Fibroblast of lung (primary cell): ENCODE results near the gene TSPO. TPM values are rescaled to one million over a fixed set of nuclear protein-coding genes. Genes with fewer than 3 reads are reported as not detected.

Experiments
- DNase-seq, 2 donors: peaks; one replicate each; pipeline versions ENCODE4 v3.0.0 to v3.0.0-alpha.2; 2010; ENCODE audit warnings: low read depth in 2 of 2
- H2AFZ ChIP-seq: 2 replicates; pipeline ENCODE4 v1.5.1; 2012; ENCODE audit warnings: low read length, control low read depth, inconsistent platforms
- H3K27ac ChIP-seq: 2 replicates; pipeline ENCODE4 v1.5.1; 2011; ENCODE audit warnings: low read length, control low read depth; ENCODE audit not compliant: insufficient read depth
- H3K27me3 ChIP-seq: 2 replicates; pipeline ENCODE4 v1.5.1; 2011; ENCODE audit warnings: mild to moderate bottlenecking, low read length; ENCODE audit not compliant: control insufficient read depth, insufficient read depth
- H3K36me3 ChIP-seq: 2 replicates; pipeline ENCODE4 v1.5.1; 2011; ENCODE audit warnings: low read length; ENCODE audit not compliant: control insufficient read depth, insufficient read depth
- H3K4me1 ChIP-seq: 2 replicates; pipeline ENCODE4 v1.5.1; 2011; ENCODE audit warnings: low read length; ENCODE audit not compliant: control insufficient read depth, insufficient read depth; ENCODE audit errors: extremely low read depth
- H3K4me2 ChIP-seq: 2 replicates; pipeline ENCODE4 v1.5.1; 2011; ENCODE audit warnings: low read length, control low read depth; ENCODE audit not compliant: insufficient read depth; ENCODE audit errors: extremely low read depth
- H3K4me3 ChIP-seq, 4 experiments: fragments of 200-600 bp in 1 of 4; sonication (generic) in 1 of 4; replicated peaks in 1 of 4; 2 replicates each; pipeline ENCODE4 v1.5.1; 2011 to 2016; ENCODE audit warnings: low read length in 4 of 4, low read depth in 3 of 4, mild to moderate bottlenecking in 3 of 4, control low read depth in 2 of 4, inconsistent platforms in 1 of 4, mixed read lengths in 1 of 4; ENCODE audit not compliant: insufficient read depth in 1 of 4; ENCODE audit errors: control extremely low read depth in 1 of 4
- H3K79me2 ChIP-seq: 2 replicates; pipeline ENCODE4 v1.5.1; 2012; ENCODE audit warnings: mild to moderate bottlenecking, low read length, inconsistent platforms; ENCODE audit not compliant: control insufficient read depth, insufficient read depth
- H3K9ac ChIP-seq: 2 replicates; pipeline ENCODE4 v1.5.1; 2011; ENCODE audit warnings: mild to moderate bottlenecking, low read length, control low read depth; ENCODE audit not compliant: insufficient read depth
- H3K9me3 ChIP-seq: 2 replicates; pipeline ENCODE4 v1.5.1; 2012; ENCODE audit warnings: low read depth, low read length; ENCODE audit not compliant: control insufficient read depth, insufficient read depth
- H4K20me1 ChIP-seq: 2 replicates; pipeline ENCODE4 v1.5.1; 2011; ENCODE audit warnings: low read length; ENCODE audit not compliant: control insufficient read depth, insufficient read depth; ENCODE audit errors: extremely low read depth
- CTCF ChIP-seq, 2 donors: IDR thresholded peaks in 1 of 2; conservative IDR thresholded peaks in 1 of 2; 1 replicate in 1 of 2; 2 replicates in 1 of 2; pipeline ENCODE4 v1.5.1; 2011 to 2012; ENCODE audit warnings: low read length in 2 of 2, control low read depth in 1 of 2, inconsistent platforms in 1 of 2, low read depth in 1 of 2, mild to moderate bottlenecking in 1 of 2
- EZH2 ChIP-seq: IDR thresholded peaks from 2 replicates; pipeline ENCODE4 v1.5.1; 2012; ENCODE audit warnings: low read length, control low read depth, mild to moderate bottlenecking; ENCODE audit errors: missing control alignments
- polyA plus RNA-seq, 2 donors: library from polyadenylated mRNA; depleted of rRNA in 1 of 2; stranded (reverse) in 1 of 2; unstranded in 1 of 2; fragments of >200 nt; gene quantifications; 2 replicates each; pipeline ENCODE4 v1.2.1, GENCODE V29; 2011 to 2012; ENCODE audit warnings: missing spikeins in 1 of 2
- total RNA-seq: library from RNA; depleted of rRNA; stranded (reverse); fragments of >200 nt; gene quantifications from 2 replicates; pipeline ENCODE4 v1.2.1, GENCODE V29; 2014

Gene TSPO
- total and polyA plus RNA-seq, 2 donors (not counting 1 experiment from before 2014, with no cell fraction given): 47.5 to 243 TPM

GRCh38 chr22:43160497-43161126 is 9.3 kb downstream of the TSPO start:
- TF ChIP-seq CTCF (conservative IDR thresholded peaks at IDR 0.05 in 1 of 2, IDR thresholded peaks at IDR 0.05 in 1 of 2; ENCODE audit: low read depth in 1 of 2, low read length in 2 of 2): no peak
- no peak for TF ChIP-seq EZH2
- peaks cover 12% of the 10 kb centered on the region for H3K4me1 ChIP-seq
- H3K4me2 ChIP-seq: no peak overlapping the region
- peaks cover 11% of the 10 kb centered on the region for H3K79me2 ChIP-seq
- DNase-seq: no peak
- H3K36me3 ChIP-seq: peaks cover 6% of the 10 kb centered on the region
- no peaks in the 10 kb centered on the region for H3K9me3 ChIP-seq
- no peaks in the 10 kb centered on the region for H3K27me3 ChIP-seq
- H2AFZ ChIP-seq: no peak overlapping the region
- no peak overlapping the region for H3K4me3 ChIP-seq
- H4K20me1 ChIP-seq: no peaks in the 10 kb centered on the region
- H3K9ac ChIP-seq: no peak overlapping the region
- H3K27ac ChIP-seq: no peak overlapping the region

GRCh38 chr22:43162412-43163150 is 11.2 kb downstream of the TSPO start:
- no peaks in the 10 kb centered on the region for H3K9me3 ChIP-seq
- H3K4me3 ChIP-seq: no peak overlapping the region
- DNase-seq: no peak
- TF ChIP-seq EZH2 (no peak), CTCF (conservative IDR thresholded peaks at IDR 0.05 in 1 of 2, IDR thresholded peaks at IDR 0.05 in 1 of 2; ENCODE audit: low read depth in 1 of 2, low read length in 2 of 2) (no peak)
- no peaks in the 10 kb centered on the region for H3K27me3 ChIP-seq
- peaks cover 2% of the 10 kb centered on the region for H3K79me2 ChIP-seq
- H4K20me1 ChIP-seq: no peaks in the 10 kb centered on the region
- peaks cover 6% of the 10 kb centered on the region for H3K36me3 ChIP-seq
- H3K27ac ChIP-seq: no peak overlapping the region
- peaks cover 11% of the 10 kb centered on the region for H3K4me1 ChIP-seq
- H2AFZ ChIP-seq: no peak overlapping the region
- H3K4me2 ChIP-seq: no peak overlapping the region
- no peak overlapping the region for H3K9ac ChIP-seq

- DNase-seq: no peak
Observed at GRCh38 chr22:43163241-43163795, 12.0 kb downstream of the TSPO start.

More at GRCh38 chr22:43163241-43163795, 12.0 kb downstream of the TSPO start:
- H3K4me1 ChIP-seq: peaks cover 11% of the 10 kb centered on the region
- H3K27ac ChIP-seq: no peak overlapping the region
- H3K27me3 ChIP-seq: no peaks in the 10 kb centered on the region
- H3K36me3 ChIP-seq: peaks cover 6% of the 10 kb centered on the region
- H3K79me2 ChIP-seq: peaks cover 2% of the 10 kb centered on the region
- no peak overlapping the region for H3K4me2 ChIP-seq
- H3K9ac ChIP-seq: no peak overlapping the region
- no peak overlapping the region for H2AFZ ChIP-seq
- TF ChIP-seq CTCF (conservative IDR thresholded peaks at IDR 0.05 in 1 of 2, IDR thresholded peaks at IDR 0.05 in 1 of 2; ENCODE audit: low read depth in 1 of 2, low read length in 2 of 2): no peak
- TF ChIP-seq EZH2: no peak
- H3K9me3 ChIP-seq: no peaks in the 10 kb centered on the region
- H4K20me1 ChIP-seq: no peaks in the 10 kb centered on the region
- H3K4me3 ChIP-seq: no peak overlapping the region
